HG03565 (cell line): ENCODE measurements around the gene SLC30A1.
A peak's percentile ranks its signal among the peaks of the same experiment; 100 is the strongest.
"Not testable (repeated sequence)": the region's sequence is repeated elsewhere in the genome, so short reads cannot be mapped to it uniquely, and the experiment has no call there.

Experiments
- ATAC-seq: cut with Tn5 transposase; IDR thresholded peaks from one replicate; pipeline ENCODE4 v1.9.1; 2021; ENCODE audit warnings: mild to moderate bottlenecking, moderate library complexity; ENCODE audit not compliant: unreplicated experiment

The SLC30A1 gene, protein sequence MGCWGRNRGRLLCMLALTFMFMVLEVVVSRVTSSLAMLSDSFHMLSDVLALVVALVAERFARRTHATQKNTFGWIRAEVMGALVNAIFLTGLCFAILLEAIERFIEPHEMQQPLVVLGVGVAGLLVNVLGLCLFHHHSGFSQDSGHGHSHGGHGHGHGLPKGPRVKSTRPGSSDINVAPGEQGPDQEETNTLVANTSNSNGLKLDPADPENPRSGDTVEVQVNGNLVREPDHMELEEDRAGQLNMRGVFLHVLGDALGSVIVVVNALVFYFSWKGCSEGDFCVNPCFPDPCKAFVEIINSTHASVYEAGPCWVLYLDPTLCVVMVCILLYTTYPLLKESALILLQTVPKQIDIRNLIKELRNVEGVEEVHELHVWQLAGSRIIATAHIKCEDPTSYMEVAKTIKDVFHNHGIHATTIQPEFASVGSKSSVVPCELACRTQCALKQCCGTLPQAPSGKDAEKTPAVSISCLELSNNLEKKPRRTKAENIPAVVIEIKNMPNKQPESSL

DNA sequence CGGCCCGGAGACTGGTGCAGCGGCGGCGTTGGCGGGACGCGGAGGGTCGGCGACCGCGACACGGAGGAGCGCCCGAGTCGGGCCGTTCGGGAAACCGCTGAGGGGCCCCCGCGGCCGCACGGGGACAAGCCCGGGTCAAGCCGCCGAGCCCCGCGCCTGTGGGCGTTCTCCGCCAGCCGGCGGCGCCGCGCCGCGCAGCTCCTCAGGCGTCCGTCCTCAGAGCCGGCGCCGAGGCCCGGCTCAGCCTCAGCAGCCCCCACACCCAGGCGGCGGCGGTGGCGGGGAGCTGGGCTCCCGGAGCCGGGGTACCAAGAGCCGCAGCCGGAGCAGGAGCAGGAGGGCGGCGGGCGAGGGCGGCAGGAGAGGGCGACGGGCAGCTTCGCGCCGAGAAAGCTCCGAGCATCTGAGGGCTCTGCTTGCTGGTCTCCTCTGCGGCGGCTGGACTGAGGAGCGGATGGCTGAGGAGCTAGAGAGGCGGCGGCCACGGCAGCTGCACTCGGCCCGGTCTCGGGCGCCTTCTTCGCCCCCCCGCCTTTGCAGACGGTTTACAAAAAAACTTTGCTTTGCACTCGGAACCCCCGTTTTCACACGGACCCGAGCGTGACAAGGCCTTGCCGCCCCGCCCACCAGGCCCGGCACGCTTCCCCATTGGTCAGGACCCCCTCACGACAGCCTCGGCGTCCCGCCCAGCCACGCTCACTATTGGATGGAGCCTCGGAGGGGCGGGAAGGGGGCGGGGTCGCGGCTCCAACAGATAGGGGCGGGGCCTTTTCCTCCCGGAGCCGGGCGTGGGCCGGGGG, at the start of gene SLC30A1:
Gene SLC30A1, minus strand, starts transcription at position 522 of the 800 bp plus-strand sequence. CDS start 549 bp downstream, outside the sequence.
- peak; percentile 78 for ATAC-seq

DNA sequence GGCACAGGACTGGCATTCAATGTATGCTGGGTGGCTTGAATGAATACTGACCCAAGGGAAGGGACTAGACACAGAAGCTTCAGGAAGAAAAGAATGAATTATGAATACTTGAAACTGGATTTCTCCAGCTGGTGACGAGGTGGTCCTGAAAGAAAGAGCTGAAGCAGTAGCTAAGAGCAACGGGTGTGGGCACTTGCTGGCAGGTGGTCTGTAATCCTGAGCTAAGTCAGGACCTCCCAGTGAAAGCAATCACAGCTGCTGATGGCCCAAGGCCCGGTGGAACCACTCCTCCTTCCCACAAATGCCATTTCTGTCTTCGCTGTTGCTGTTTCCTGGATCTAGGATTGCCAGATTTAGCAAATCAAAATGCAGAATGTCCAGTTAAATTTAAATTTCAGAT, 49.5 kb upstream of the SLC30A1 start:
- ATAC-seq = no peak

DNA sequence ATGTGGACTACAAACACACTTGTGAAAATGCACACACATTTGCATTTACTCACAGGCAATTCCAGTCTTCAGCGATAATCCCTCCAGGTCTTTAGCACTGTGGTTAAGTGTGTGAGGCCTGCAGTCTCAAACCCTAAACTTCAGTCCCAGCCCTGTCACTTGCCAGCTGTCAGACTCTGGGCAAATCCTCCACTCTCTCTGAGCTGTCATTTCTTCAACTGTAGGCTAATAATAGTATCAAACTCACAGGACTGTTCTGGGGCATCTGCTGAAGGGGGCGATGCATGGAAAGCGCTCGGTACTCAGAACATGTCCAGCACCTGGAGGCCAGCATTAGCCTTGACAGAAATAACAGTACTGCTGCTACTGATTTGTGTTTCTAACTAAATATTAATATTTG, 48.3 kb upstream of the SLC30A1 start:
- ATAC-seq = no peak

DNA sequence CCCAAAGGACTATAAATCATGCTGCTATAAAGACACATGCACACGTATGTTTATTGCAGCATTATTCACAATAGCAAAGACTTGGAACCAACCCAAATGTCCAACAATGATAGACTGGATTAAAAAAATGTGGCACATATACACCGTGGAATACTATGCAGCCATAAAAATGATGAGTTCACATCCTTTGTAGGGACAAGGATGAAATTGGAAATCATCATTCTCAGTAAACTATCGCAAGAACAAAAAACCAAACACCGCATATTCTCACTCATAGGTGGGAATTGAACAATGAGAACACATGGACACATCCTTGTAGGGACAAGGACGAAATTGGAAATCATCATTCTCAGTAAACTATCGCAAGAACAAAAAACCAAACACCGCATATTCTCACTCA, 46.9 kb upstream of the SLC30A1 start:
- ATAC-seq = not testable (repeated sequence)

DNA sequence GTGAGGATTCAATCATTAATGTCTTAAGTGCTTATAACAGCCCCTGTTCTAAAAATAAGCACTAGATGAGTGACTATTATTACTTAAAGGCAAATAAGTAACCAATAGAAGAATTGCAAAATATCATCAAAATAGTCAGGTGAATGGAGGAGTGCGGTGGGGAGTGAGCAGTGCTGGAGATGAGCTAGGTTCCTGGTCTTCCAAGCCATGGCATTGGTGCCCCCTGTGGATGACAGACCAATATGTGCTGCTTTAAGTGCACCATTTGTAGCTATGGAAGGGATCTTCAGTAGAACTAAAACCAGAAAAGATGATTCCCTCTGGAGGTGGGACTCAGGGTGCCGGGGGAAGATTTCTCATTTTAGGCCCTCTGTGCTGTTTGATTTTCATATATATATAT, 46.1 kb upstream of the SLC30A1 start:
- no peak for ATAC-seq

DNA sequence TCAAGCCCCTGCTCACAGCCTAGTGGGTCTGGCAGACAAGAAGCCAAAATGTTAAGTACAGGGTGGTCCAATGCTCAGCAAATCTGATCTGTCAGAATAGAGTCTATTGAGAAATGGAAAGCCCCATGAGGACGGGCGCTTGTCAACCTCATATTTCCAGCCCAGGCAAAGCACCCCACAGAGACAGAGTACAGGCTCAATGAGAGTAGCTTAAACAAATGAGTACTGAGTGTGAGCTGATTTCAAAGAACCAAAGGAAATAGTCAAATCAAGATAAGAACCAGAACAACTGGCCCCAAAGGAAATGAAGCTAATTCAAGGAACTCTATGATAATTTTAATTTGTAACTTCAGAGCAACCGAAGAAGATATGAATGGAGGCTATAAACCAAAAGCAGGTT, 44.6 kb upstream of the SLC30A1 start:
- no peak for ATAC-seq

DNA sequence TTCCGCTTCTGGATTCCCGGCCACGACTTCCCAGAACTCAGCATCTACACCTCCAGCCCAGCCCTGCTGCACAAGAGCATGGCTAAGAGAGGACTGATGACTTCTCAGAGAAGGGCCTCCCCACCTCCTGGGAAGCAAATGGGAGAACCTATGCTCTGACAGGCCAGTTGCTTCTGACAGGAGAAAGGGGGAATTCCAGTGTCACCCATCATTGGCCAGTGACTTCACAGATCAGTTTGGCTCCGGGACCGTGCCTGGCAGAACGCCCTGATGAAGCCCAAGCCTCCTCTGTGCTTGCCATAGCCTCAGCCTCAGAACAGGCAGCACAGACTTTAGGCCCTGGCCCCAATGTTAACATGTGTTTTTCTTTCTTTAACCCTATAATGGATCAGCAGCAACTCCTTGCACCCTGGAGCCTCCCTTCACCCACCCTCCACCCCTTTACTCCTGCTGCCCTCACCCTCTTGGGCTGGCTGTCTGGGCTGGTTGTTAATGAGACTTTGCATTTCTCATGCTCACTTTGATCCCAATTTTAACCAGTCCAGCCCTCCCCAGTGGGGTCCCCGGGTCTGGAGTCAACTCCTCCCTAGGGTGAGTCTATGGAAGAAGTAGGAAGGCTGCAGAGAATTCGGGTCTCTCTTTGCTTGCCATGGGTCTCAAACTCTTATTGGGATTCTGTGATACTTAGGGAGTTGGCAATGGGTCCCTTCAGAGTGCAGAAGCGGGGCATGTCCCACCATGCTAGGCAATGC, 42.7 kb upstream of the SLC30A1 start:
- ATAC-seq = no peak

DNA sequence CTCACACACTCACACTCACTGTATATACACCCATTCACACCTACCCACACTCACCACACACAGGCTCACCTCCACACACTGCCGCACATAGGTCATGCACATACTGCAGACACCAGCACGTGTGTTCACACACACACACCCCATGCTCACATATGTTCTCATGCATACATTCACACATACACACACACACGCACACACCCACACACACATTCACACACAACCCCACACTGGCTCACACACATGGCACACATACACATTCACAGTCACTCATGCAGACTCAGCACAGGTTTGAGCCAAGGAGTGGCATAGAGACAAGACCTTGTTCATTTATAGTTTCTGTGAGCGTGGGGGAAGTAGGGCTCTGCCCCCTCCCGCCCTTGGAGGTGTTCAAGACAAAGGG, 41.1 kb upstream of the SLC30A1 start:
- ATAC-seq = no peak

DNA sequence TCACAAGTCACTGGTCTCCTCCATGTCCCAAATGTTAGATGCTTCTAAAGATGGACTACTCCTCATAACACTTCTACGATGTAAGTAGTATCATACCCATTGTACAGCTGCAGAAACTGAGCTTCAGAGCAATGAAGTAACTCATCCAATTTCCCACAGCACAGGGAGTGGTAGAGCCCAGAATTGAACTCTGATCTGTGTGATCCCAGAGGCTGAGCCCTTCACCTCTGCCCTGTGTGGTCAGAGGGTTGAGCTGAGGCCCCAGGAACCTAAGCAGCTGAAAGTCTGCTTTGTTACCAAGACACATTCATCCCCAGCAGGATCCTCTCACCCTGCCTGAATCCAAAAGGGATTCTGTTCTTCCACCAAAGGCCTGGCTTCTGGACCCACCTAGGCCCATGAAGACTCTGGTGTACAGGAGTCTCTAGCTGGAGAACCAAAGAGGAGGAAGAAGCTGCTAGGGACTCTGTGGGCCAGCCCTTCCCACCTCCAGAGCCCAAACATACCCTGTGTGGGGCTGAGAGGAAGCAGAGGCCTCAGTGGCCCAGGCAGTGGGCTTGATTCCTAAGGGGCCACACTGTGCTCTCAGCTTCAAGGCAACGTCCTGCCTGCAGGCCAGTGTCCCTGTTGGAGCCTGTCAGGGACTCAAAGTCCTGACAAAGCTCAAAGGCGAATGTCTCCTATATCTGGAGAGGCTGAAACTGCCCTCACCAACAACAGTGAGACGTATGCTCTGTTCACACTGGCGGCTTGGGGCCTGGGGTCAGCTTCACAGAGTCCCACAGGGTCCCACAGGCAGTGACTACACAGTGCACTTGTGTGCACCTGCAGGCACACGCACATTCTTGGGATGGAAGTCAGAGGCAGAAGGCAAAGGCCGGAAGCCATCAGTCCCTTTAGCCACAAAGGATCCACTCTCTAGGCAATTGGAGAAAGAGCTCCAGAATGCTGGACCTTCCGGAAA, 40.4 kb upstream of the SLC30A1 start:
- no peak for ATAC-seq

DNA sequence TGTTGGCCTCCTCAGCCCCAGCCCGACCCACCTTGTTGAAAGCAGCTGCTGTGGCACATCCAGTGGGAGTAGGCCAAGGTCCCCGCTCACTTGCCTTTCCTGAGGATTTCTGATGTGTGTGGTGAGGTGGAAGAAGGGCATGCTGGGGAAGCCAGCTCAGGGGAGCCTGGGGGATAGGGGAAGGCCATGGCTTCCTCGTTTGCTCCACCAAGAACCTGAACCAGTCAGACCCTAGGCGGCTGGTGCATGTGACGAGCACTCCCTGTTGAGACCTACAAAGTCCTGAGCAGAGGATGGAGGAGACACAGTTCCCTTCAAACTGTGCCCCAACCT, 38.0 kb upstream of the SLC30A1 start:
- no peak for ATAC-seq

DNA sequence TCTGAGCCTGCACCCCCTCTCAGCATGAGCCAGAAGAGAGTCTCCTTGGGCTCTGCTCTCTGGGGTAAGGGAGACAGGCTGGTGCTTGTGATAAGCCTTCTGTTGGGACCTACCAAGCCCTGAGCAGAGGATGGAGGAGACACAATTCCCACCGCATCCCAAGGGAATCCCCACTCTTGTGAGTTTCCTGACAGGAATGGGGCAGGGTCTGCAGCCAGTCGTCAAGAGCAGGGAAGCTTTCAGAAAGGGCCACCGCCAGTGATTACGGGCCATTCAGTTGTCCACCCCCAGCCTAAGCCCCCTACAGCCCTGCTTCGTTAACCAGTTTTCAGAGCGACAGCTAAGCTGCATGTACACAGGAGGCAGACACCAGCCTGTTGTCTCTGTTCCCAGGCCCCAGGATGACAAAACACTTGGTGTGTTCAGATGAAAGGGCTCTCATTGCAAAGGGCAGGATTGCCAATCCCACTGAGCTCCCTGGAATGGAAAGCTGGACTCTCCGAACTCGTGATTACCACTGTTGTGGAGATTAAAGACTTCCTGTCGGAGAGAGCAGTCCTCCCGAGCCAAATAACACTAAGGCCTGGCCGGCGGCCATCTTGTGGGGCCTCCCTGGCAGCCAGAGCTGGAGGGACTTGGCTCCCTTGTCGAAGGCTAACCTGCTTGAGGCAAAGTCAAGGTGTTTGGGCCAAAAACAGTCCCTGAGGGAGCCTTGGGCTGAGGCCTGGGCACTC, 37.4 kb upstream of the SLC30A1 start:
- no peak for ATAC-seq

DNA sequence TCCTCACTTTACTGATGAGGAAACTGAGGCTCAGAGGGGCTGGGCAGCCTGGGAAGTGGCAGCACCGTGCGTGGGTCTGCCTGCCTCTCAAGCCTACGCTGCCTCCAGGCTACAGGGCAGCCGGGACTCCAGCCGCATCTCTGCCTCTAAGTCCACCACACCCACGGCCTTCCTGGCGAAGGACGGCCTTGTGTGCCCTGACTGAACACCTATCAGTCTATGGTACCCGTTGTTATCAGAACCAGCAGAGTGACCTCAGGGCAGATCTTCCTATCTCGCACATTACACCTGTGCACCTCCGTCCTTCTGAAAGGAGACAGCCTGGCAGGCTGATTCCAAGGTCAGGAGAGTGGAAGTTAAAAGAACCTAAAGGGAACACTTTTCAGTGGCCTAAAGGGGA, 35.7 kb upstream of the SLC30A1 start:
- ATAC-seq = no peak

DNA sequence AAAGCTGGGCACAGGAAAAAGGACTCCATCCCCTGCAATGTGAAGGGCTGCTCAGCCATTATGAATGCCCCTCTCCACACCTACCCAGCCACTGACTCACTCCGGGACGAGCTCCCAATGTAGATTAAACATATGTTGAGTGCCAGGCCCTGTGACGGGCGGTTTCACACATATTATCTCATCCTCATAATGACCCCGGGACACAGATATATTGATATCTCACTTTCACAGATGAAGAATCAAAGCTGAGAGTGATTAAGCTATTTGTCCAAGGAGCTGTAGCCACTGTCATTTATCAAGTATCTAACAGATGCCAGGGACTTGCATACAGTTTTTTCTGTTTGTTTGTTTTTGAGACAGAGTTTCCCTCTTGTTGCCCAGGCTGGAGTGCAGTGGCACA, 35.0 kb upstream of the SLC30A1 start:
- ATAC-seq = no peak

DNA sequence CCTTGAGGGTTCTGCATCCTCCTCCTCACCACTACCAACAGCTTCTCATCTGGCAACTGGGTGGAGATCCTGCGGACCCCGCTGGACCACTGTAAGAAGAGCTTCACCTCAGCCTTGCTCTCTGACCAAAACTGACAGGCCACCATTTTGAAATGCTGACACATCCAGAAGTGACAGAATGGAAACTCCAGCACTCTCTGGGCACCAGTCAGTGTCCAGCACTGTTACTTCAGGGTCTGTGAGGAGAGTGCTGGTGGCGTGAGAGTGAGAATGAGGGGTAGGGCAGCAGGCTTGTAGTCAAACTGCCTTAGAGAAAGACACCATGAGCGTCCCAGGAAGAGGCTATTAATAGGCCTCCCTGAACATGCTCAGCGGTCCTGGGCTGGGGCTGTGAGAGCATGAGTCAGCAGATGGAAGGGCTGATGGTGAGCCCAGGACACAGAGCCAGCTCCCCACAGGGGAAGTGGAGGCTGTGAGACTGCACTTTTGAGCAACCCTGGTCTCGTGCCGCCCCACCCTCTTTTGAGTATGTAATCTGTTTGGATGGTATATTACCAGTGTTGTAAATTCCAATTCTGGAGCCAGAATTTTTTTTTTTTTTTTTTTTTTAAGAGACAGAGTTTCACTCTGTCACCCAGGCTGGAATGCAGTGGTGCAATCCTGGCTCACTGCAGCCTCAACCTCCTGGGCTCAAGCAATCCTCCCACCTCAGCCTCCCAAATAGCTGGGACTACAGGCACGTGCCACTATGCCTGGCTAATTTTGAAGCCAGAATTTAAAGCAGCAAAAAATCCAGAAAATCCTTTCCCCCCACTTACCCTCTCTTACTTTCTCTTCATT, 34.4 kb upstream of the SLC30A1 start:
- ATAC-seq = no peak

DNA sequence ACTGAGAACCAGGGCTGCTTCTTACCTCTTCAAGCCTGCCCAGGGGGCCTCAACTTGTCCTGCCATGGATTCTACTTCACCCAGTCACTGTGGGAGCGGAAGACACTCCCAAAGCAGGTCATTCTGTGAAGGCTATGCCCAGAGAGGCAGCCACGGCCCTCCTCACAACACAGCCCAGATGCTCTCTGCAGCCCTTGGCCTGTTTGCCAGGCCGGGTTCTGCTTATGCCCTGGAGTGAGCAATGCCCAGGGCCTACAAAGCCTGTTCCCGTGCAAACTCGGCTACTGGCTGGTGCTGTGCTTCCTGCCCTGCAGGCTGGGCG, 33.8 kb upstream of the SLC30A1 start:
- no peak for ATAC-seq

DNA sequence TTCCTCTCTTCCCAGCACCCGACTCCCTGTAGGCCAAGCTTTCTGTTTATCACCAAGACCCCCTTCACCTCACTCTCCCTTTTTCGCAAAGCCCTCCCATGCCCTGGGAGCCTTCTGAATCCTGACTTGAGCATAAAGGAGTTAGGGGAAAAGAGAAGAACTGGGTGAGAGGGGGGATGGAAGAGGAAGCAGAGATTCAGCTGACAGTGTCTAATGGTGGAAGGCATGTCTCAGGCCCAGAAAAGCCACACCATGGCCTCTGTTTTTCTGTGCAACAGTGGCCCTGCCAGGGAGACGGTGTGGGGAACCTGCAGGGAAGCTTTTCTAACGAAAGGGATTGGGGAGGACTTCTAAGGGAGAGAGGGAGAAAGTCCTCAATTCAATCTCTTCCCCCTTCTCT, 32.9 kb upstream of the SLC30A1 start:
- no peak for ATAC-seq

DNA sequence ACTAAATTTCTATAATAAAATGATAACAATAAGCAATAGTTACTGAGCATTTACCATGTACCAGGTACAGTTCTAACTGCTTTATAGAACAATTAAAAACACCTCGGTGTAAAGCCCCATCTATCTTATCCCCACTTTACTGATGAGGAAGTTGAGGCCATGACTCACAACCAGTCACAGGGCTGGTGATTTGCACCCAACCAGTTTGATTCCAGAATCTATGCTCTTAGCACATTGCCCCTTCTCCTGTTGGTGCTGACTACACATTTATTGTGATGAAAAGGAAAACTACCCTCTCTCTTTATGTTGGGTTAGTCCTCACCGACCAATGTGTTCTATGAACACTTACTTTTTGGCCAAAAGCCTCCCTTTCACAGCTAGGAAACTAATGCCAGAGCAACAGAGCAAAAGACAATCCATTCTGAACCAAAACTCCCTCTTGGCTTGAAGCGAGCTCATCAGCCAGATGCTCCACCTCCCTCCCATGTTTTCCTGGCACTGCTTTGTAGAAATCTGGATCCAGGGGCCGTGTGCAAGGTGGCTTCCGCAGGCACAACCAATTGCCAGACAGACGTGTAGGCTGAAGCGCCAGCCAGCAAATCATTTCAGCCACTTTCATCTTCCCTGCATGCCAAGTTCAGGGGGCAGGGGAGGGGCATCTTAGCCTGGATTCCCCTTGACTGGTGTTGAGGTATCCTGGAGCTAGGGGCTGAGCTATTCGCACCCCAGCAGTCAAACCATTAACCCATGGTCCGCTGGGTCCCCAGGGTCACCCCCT, 32.0 kb upstream of the SLC30A1 start:
- ATAC-seq = no peak
